ENCODE results near the gene NMT2.

DNA sequence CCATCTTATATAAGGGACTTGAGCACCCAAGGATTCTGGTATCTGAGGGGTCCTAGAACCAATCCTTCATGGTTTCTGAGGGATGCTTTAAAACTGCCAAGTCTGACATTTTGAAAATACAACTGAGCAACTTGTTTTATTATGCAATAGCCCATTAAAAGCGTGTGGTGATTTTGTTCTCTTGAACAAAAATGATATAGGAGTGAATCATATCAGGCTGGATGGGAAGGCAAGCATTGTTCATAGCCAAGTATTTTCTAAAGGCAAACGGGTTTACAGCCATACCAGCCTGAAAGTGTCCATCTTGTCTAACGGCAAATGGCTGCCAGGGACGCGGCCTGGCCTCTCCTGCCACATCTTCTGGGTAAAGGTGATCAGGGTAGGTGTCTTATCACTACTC, 48.0 kb downstream of the NMT2 start:
- no peak for TF ChIP-seq EZH2 (IDR thresholded peaks at IDR 0.05; ENCODE audit: low read depth, unreplicated experiment)
- TF ChIP-seq, protein P1, sequence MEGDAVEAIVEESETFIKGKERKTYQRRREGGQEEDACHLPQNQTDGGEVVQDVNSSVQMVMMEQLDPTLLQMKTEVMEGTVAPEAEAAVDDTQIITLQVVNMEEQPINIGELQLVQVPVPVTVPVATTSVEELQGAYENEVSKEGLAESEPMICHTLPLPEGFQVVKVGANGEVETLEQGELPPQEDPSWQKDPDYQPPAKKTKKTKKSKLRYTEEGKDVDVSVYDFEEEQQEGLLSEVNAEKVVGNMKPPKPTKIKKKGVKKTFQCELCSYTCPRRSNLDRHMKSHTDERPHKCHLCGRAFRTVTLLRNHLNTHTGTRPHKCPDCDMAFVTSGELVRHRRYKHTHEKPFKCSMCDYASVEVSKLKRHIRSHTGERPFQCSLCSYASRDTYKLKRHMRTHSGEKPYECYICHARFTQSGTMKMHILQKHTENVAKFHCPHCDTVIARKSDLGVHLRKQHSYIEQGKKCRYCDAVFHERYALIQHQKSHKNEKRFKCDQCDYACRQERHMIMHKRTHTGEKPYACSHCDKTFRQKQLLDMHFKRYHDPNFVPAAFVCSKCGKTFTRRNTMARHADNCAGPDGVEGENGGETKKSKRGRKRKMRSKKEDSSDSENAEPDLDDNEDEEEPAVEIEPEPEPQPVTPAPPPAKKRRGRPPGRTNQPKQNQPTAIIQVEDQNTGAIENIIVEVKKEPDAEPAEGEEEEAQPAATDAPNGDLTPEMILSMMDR (conservative IDR thresholded peaks at IDR 0.05; ENCODE audit: low read depth in 2 of 2), result no peak
- no peak for TF ChIP-seq CREB1 (CRISPR knock-in tag; IDR thresholded peaks at IDR 0.05; ENCODE audit: low read depth)
- TF ChIP-seq, protein P2, sequence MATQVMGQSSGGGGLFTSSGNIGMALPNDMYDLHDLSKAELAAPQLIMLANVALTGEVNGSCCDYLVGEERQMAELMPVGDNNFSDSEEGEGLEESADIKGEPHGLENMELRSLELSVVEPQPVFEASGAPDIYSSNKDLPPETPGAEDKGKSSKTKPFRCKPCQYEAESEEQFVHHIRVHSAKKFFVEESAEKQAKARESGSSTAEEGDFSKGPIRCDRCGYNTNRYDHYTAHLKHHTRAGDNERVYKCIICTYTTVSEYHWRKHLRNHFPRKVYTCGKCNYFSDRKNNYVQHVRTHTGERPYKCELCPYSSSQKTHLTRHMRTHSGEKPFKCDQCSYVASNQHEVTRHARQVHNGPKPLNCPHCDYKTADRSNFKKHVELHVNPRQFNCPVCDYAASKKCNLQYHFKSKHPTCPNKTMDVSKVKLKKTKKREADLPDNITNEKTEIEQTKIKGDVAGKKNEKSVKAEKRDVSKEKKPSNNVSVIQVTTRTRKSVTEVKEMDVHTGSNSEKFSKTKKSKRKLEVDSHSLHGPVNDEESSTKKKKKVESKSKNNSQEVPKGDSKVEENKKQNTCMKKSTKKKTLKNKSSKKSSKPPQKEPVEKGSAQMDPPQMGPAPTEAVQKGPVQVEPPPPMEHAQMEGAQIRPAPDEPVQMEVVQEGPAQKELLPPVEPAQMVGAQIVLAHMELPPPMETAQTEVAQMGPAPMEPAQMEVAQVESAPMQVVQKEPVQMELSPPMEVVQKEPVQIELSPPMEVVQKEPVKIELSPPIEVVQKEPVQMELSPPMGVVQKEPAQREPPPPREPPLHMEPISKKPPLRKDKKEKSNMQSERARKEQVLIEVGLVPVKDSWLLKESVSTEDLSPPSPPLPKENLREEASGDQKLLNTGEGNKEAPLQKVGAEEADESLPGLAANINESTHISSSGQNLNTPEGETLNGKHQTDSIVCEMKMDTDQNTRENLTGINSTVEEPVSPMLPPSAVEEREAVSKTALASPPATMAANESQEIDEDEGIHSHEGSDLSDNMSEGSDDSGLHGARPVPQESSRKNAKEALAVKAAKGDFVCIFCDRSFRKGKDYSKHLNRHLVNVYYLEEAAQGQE (IDR thresholded peaks at IDR 0.05; ENCODE audit: unreplicated experiment), result no peak
- TF ChIP-seq EZH2phosphoT487 (IDR thresholded peaks at IDR 0.05; ENCODE audit: unreplicated experiment), result no peak
